Body of pancreas (tissue), 4 donors: ENCODE results near the gene BTG2.

Source experiments
- CTCF ChIP-seq, 7 experiments: fragments of 450-650 bp in 4 of 7; fragments of 200-600 bp in 3 of 7; sonication (generic) in 3 of 7; IDR thresholded peaks; one replicate each; pipeline ENCODE4 v1.5.1; 2016 to 2019; ENCODE audit warnings: antibody characterized with exemption in 7 of 7
- POLR2A ChIP-seq, 3 donors: fragments of 450-650 bp; IDR thresholded peaks; one replicate each; pipeline ENCODE4 v1.6.1; 2016; ENCODE audit warnings: antibody characterized with exemption in 3 of 3, mild to moderate bottlenecking in 2 of 3

- TF ChIP-seq CTCF (IDR thresholded peaks at IDR 0.05): no peak
- no peak for TF ChIP-seq POLR2A (IDR thresholded peaks at IDR 0.05)
Observed at GRCh38 chr1:203289982-203290260, 15.4 kb upstream of the BTG2 start.
